Ectodermal cell (in vitro differentiated cells): ENCODE data around the gene ARPC4.
"Not testable (repeated sequence)": the region's sequence is repeated elsewhere in the genome, so short reads cannot be mapped to it uniquely, and the experiment has no call there.

Experiments used
- H3K27ac ChIP-seq: 2 replicates; pipeline ENCODE4 v1.7.0; 2013; ENCODE audit warnings: mild to moderate bottlenecking, low read depth, low read length; ENCODE audit not compliant: insufficient read depth, poor library complexity, severe bottlenecking
- H3K27me3 ChIP-seq: 2 replicates; pipeline ENCODE4 v1.7.0; 2013; ENCODE audit warnings: mild to moderate bottlenecking, low read length; ENCODE audit not compliant: insufficient read depth, control insufficient read depth, poor library complexity, severe bottlenecking
- H3K36me3 ChIP-seq: one replicate; pipeline ENCODE4 v1.7.0; 2013; ENCODE audit warnings: low read length; ENCODE audit not compliant: control insufficient read depth, insufficient read depth
- H3K4me1 ChIP-seq: one replicate; pipeline ENCODE4 v1.7.0; 2013; ENCODE audit warnings: low read length; ENCODE audit not compliant: control insufficient read depth, insufficient read depth
- H3K4me3 ChIP-seq: 2 replicates; pipeline ENCODE4 v1.7.0; 2013; ENCODE audit warnings: low read depth, low read length, control low read depth; ENCODE audit not compliant: insufficient read depth
- H3K9me3 ChIP-seq: 2 replicates; pipeline ENCODE4 v1.7.0; 2013; ENCODE audit warnings: mild to moderate bottlenecking, low read length, moderate library complexity; ENCODE audit not compliant: control insufficient read depth
- WGBS, 2 experiments: methylation state at CpG; one replicate each; pipeline ENCODE4 v1.1.7; 2013; ENCODE audit warnings: missing lambda C conversion rate in 2 of 2; 5-methylcytosine and 5-hydroxymethylcytosine counted together

The ARPC4 gene

GRCh38 chr3:9834520-9835380, 41.9 kb downstream of the ARPC4 start:
- Histone ChIP-seq H3K36me3 (peaks cover 8% of the 10 kb centered on the region), H3K4me1 (no peaks in the 10 kb centered on the region), H3K4me3 (no peak overlapping the region), H3K27me3 (no peaks in the 10 kb centered on the region), H3K27ac (no peak overlapping the region), H3K9me3 (no peaks in the 10 kb centered on the region)
- 91% methylated on average over 18 of the region's 18 CpGs for WGBS, 2 experiments

DNA sequence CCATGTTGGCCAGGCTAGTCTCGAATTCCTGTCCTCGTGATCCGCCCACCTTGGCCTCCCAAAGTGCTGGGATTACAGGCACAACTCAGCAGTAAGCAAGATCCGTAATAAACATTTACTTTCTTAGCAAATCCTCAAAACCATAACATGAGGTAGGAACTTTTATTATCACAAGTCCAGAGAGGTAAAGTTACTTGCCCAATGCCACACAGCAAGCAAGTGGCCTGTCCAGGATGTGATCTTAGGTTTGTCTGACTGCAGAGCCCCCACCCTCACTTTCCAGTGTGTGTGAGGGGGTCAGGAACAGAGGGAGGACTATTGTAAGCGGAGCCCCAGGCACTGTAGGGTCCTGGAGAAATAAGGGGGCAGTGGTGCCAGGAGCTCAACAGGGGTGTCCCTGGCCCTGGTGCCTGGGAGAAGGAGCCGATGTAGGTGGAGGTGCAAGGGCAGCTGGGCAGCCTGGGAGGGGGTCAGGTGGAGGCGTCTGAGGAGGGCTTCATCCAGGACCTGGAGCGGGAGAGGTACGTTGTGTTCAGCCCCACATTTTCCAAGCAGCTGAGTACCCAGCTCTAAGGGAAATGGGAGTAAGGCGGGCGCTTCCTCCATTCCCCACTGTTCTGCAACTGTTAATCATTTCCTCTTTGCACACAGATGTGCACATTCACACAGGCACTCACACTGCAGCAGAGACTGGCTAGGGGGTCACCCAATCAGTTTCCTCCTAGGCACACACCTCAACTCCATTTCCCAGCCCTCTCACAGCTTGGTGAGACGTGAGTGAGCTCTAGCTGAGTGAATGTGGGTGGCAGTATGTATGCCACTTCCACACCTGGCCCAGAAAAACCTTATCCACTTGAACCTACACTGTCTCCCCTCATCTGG, 45.1 kb downstream of the ARPC4 start:
- WGBS, 2 experiments = 92 to 96% methylated on average over 11 to 12 of the region's 12 CpGs
- H3K4me1 ChIP-seq = no peaks in the 10 kb centered on the region
- H3K4me3 ChIP-seq = no peak overlapping the region
- H3K27me3 ChIP-seq = no peaks in the 10 kb centered on the region
- no peaks in the 10 kb centered on the region for H3K9me3 ChIP-seq
- peaks cover 15% of the 10 kb centered on the region for H3K36me3 ChIP-seq
- no peak overlapping the region for H3K27ac ChIP-seq

DNA sequence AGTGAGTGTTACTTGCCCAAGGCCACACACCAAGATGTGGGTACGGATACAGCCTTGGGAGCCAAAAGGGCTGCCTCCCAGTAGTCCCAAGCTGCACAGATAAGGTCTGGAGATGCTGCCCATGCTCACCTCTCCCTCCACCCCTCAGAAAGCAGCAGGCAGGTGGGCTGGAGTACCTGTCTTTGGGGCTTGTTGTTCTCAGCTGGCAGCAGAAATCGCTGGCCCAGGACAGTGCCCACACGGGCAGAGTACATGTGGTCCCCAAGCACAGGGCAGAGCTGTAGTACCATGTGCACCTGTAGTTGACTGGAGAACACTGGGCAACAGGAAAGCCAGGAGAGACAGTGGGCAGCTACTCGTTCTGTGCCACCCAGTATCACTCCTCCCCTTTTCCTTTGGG, 46.0 kb downstream of the ARPC4 start:
- Histone ChIP-seq H3K4me1 (no peaks in the 10 kb centered on the region), H3K9me3 (no peaks in the 10 kb centered on the region), H3K27me3 (no peaks in the 10 kb centered on the region), H3K27ac (no peak overlapping the region), H3K36me3 (peaks cover 15% of the 10 kb centered on the region), H3K4me3 (no peak overlapping the region)
- 93 to 95% methylated on average over 4 of the region's 4 CpGs for whole genome bisulfite sequencing, 2 experiments

GRCh38 chr3:9841015-9841414, 48.1 kb downstream of the ARPC4 start:
- H3K4me3 ChIP-seq = no peak overlapping the region
- no peak overlapping the region for H3K27ac ChIP-seq
- no peaks in the 10 kb centered on the region for H3K27me3 ChIP-seq
- peaks cover 15% of the 10 kb centered on the region for H3K36me3 ChIP-seq
- H3K4me1 ChIP-seq = no peaks in the 10 kb centered on the region
- H3K9me3 ChIP-seq = no peaks in the 10 kb centered on the region
- WGBS, 2 experiments = 81 to 84% methylated on average over 8 of the region's 8 CpGs

- Histone ChIP-seq H3K27me3 (no peaks in the 10 kb centered on the region), H3K9me3 (no peaks in the 10 kb centered on the region), H3K27ac (no peak within 1 kb of the TSS), H3K4me1 (no peaks in the 10 kb centered on the region), H3K4me3 (peak within 1 kb of the TSS; percentile 73), H3K36me3 (peaks cover 13% of the 10 kb centered on the region)
- 4% methylated on average over 42 of the region's 42 CpGs for WGBS, 2 experiments
These were observed 51.0 kb downstream of the ARPC4 start, which contains the start of gene RPUSD3 for GRCh38 chr3:9843715-9844438. TSS of gene RPUSD3 (minus strand) at chr3:9844008. CDS start at chr3:9843990, 18 bp downstream.

- H3K4me1 ChIP-seq = no peaks in the 10 kb centered on the region
- H3K36me3 ChIP-seq = peaks cover 2% of the 10 kb centered on the region
- WGBS, 2 experiments = 91 to 92% methylated on average over 6 of the region's 6 CpGs
- no peak overlapping the region for H3K27ac ChIP-seq
- H3K9me3 ChIP-seq = no peaks in the 10 kb centered on the region
- H3K27me3 ChIP-seq = no peaks in the 10 kb centered on the region
- no peak overlapping the region for H3K4me3 ChIP-seq
These were observed 53.3 kb downstream of the ARPC4 start for GRCh38 chr3:9846231-9846630.

DNA sequence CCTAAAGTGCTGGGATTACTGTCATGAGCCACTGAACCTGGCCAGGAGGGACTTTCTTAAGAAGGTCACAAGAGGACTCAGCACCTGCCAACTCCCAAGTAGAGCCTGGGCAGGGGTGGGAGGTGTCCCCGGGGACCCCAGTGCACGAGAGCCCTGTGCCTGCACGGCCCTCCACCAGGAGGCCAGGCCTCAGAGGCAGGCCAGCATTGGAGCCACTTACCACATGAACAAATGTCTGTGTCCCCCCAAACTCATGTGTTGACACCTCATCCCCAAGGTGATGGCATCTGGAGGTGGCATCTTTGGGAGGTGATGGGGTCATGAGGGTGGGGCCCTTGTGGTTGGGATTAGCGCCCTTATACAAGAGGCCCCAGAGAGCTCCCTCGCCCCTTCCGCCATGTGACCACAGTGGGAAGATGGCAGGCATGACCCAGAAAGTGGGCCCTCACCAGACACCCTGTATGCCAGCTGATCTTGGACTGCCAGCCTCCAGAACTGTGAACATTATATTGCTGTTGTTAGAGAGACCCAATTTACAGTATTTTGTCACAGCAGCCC, 54.1 kb downstream of the ARPC4 start:
- H3K4me1 ChIP-seq = no peaks in the 10 kb centered on the region
- WGBS, 2 experiments = 94 to 95% methylated on average over 6 of the region's 6 CpGs
- no peaks in the 10 kb centered on the region for H3K36me3 ChIP-seq
- no peaks in the 10 kb centered on the region for H3K27me3 ChIP-seq
- no peak overlapping the region for H3K4me3 ChIP-seq
- H3K9me3 ChIP-seq = no peaks in the 10 kb centered on the region
- no peak overlapping the region for H3K27ac ChIP-seq

- not testable (repeated sequence) for H3K4me3 ChIP-seq, H3K27me3 ChIP-seq, H3K4me1 ChIP-seq, H3K9me3 ChIP-seq, H3K36me3 ChIP-seq, H3K27ac ChIP-seq
- WGBS, 2 experiments = 50 to 60% methylated on average over 6 to 7 of the region's 9 CpGs
These were observed 55.0 kb downstream of the ARPC4 start for GRCh38 chr3:9847870-9848269.

- H3K27ac ChIP-seq, H3K27me3 ChIP-seq, H3K9me3 ChIP-seq, H3K4me3 ChIP-seq, H3K36me3 ChIP-seq, H3K4me1 ChIP-seq: not testable (repeated sequence)
- 53 to 56% methylated on average over 4 of the region's 4 CpGs for WGBS, 2 experiments
These were observed 56.0 kb downstream of the ARPC4 start for GRCh38 chr3:9848860-9849259.
